Muscle of back (tissue), 11 donors: ENCODE results near the gene HDAC10. TPM values are rescaled to one million over a fixed set of nuclear protein-coding genes. Genes with fewer than 3 reads are reported as not detected.
A peak's percentile ranks its signal among the peaks of the same experiment; 100 is the strongest.
"Not testable (repeated sequence)": the region's sequence is repeated elsewhere in the genome, so short reads cannot be mapped to it uniquely, and the experiment has no call there.

ENCODE experiments used
- DNase-seq, 3 donors: peaks; one replicate each; pipeline versions ENCODE4 v3.0.0 to v3.0.0-alpha.2; 2013
- polyA plus RNA-seq, 10 donors: library from polyadenylated mRNA; unstranded; fragments of 120-200 nt; gene quantifications; one replicate each; pipeline ENCODE4 v1.2.1, GENCODE V29; 2013; ENCODE audit not compliant: insufficient read length in 10 of 10

The HDAC10 gene
- polyA plus RNA-seq, 10 donors, result 9.2 to 23.1 (median 16.1) TPM

- no peak for DNase-seq
These were observed 34.6 kb upstream of the HDAC10 start for GRCh38 chr22:50285568-50286229.

GRCh38 chr22:50284479-50284878 is 33.4 kb upstream of the HDAC10 start:
- DNase-seq, result no peak

DNA sequence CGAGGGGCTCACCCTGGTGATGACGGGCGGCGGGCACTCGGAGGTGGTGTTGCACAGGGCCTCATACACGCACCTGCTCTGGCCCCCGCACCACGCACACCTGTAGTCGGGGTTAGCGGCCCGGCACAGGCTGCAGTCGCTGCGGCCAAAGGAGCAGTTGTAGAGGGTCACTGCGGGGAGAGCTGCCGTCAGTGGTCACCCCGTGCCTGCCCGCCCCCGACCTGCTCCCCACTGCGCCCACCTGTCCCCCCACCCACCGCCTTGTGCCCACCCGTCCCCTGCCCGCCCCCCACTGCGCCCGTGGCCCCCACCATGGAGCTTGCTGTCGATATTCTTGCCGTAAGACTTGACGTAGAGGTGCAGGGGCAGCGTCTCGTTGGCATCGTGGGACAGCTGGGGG is 32.8 kb upstream of the HDAC10 start:
- DNase-seq, result no peak

DNA sequence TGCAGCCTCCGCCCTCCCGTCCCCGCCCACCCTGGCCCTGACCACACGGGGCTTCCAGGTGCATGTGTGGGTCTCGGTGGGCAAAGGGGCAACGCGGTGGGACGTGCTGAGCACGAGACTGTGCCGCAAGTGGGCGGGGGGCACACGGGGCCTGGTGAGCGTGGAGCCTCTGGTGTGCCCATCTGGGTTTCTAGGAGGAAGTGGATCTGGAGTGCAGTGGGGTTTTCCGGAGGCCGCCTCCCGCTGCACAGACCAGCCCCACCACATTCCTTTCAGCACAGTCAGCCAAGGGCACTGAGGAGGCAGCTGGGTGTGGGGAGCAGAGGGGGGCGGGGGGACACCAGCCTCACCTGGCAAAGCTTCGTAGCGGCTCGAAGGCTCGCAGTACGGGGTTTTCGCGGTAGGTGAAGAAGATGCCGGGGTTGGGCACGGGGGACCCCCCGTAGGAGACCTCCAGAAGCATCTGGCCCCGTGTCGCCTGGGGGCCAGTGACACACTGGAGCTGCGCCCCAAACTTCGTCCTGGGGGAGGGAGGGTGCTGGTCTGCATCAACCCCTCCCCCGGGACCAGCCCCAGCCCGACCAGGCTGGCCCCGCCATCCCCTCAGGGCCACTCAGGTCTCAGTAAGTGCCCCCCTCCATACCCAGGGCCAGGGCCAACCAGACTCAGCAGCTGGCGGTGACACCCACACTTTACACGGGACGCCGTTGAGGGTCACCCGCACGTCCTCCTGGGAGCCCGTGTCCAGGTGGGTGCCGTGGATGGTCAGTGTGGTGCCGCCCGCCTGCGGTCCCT is 31.5 kb upstream of the HDAC10 start:
- DNase-seq, result no peak

GRCh38 chr22:50281957-50282356 is 30.9 kb upstream of the HDAC10 start:
- peak in 1 of 3 donors; percentile 50 for DNase-seq

DNA sequence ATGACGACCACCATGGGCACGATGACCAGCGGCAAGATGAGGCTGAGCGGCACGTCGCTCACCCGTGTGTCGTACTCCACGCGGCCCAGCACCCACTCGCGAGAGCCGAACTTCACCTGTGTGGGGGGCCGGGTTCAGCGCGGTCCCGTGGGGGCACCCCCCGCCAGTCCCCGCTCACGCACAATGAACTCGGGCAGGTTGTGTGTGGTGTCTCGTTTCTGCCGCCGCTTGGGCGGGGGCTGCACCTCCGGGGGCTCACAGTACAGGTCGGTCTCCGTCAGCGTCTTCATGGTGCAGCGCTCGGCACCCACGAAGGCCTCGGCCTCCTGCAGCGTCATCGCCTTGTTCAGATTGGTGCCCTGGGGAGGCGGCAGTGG is 30.3 kb upstream of the HDAC10 start:
- no peak for DNase-seq

DNA sequence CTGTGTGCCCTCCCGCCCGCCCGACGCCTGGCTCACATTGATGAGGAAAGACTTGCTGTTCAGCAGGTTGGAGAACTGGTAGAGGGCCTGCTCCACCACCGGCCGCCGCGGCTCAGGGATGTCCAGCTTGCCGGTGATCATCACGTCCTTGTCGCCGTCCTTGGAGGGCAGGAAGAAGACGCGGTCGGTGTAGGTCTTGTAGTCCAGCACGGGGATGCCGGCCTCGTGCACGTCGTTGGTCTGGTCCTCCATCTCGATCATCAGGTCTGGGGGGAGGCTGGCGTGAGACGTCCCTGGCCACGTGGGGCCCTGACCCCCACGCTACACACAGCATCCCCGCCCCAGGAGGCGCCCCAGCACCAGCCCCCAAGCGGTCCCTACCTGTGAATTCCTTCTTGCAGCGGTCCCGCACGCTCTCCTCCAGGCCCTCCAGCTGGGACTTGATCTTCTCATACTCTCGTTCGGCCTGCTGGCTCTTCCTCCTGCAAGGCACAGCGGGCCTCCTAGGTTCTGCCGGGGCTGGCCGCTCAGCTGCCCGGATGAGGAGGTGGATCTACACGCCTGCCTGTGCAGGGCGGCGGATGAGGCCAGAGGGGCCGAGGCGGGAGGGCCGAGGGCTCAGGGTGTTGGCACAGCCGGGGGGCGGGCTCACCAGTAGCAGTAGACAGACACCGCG is 29.8 kb upstream of the HDAC10 start:
- no peak for DNase-seq

DNA sequence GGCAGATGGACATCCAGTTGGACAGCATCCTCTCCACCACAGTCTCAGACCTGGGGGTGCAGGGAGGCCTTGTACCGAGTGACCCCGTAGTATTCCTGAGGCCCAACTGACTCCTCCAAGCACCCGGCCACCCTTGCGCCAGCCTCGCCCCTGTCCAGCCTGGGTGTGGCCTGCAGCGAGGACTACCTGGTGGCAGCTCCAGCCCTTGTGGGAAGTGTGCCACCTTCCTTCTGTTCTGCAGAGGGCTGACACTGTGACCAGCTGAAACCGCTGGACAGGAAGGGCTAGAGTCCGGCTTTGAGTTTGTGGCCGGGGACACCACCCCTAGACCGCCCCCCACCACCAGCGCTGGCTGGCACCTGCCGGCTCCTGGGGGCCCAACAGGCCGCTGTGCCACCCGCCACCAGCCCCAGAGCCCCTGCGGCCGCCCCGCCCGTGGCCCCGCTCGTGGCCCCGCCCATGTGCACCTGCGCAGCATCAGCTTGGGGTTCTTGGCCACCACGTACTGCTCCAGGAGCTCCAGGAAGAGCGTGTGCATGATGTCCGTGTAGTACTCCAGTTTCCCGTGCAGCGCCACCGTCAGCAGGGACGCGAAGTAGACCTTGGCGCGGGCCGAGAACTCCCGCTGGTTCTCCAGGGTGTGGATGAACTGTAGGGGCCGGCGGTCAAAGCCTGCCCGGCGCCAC is 29.1 kb upstream of the HDAC10 start:
- no peak for DNase-seq

DNA sequence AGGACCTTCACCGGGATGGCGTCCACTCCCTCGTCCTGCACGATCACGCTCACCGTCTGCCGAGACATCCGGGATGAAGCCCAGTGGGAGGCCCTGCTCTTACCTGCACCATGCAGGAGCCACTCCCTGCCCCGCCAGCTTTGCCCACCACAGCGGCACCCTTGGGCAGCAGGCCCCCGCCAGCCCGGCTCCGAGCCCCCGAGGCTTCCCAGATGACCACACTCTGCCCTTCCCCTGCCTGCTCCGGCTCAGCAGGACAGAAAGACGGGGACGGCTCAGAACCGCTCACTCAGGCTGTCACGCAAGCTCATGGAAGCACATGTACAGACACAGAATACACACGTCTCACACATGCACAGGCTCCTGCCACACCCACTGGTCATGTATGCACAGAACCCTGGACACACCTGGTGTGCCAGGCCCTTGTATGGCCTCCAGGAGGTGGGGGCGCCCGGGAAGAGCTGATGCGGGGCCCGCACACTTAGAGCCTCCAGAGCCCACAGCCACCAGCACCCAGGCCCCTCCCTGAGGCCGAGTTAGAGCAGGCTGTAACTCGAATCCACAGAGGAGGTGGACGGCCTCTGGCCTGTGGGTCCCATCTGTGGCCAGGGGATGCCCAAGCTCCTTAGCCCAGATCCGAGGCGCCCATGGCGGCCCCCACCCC is 28.0 kb upstream of the HDAC10 start:
- no peak for DNase-seq

GRCh38 chr22:50278461-50278860 is 27.4 kb upstream of the HDAC10 start:
- DNase-seq, result no peak

DNA sequence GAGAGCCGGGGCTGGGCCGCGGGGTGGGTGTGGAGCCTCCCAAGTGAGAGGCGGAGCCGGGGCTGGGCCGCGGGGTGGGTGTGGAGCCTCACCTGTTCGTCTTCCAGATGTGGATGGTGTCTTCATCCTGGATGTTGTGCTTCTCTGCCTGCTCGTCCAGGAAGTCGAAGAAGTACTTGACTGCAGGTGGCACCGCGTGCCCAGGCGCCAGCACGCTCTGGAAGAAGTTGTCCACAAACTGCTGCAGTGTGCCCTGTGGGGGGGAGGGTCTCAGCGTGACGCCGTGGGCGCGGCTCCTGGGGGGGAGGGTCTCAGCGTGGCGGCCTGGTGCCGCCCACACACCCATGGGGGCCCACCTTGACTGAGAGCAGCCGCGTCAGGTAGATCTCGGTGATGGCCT is 26.7 kb upstream of the HDAC10 start:
- DNase-seq, result no peak

- DNase-seq, result peak in 1 of 3 donors; percentile 37
These were observed 25.1 kb upstream of the HDAC10 start for GRCh38 chr22:50276143-50276542.

DNA sequence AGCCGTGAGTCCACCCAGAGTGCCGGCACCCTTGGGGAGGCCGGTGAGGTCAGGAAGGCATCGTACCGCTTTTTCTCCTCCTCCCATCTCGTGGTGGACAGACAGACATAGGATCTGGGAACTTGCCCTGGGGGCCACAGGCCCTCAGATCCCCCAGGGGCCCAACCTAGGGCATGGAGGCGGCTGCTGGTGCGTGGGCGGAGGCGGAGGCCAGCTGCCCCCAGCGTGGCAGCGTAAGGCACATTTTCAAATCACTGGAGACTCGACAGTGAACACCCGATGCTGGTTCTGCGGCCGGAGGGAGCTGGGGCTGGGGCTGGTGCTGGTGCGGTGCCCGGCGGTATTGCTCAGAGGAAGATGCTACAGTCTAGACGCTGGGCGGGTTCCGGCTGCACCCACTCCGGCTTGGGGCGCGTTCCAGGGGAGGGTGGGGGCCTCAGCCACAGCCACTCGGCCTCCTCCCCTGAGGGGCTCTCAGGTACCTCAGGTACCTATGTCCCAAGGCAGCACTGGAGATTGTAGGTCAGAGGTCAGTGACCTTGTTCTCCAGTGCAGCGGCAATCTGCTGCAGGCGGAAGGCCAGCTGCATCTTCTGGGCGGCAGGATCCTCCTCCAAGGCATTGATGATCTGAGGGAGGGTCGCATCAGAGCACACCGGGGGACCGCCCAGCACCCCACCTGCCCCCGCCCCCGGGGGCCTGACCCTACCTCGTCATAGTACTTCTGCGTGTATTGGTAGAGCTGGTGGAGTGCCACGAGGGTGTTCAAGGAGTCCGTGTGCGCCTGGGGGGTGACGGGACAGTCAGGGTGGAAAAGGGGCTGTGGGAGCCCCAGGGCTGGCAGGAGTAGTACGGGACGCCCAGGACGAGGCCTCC is 24.4 kb upstream of the HDAC10 start:
- DNase-seq, result no peak

- no peak for DNase-seq
These were observed 23.7 kb upstream of the HDAC10 start for GRCh38 chr22:50274771-50275170.

GRCh38 chr22:50274311-50274710 is 23.2 kb upstream of the HDAC10 start:
- peak in 1 of 3 donors; percentile 67 for DNase-seq

GRCh38 chr22:50273781-50274180 is 22.7 kb upstream of the HDAC10 start:
- not testable (repeated sequence) for DNase-seq

DNA sequence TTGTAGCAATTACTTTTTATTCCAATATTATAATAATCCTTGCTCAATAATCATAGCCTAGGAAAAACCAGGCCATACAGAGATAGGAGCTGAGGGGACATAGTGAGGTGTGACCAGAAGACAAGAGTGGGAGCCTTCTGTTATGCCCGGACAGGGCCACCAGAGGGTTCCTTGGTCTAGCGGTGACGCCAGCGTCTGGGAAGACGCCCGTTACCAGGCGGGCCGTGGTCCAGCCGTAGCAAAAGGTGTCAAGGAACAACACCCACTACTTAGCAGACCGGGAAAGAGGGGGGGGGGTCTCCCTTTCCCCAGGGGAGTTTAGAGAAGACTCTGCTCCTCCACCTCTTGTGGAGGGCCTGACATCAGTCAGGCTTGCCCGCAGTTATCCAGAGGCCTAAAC is 22.3 kb upstream of the HDAC10 start:
- not testable (repeated sequence) for DNase-seq

DNA sequence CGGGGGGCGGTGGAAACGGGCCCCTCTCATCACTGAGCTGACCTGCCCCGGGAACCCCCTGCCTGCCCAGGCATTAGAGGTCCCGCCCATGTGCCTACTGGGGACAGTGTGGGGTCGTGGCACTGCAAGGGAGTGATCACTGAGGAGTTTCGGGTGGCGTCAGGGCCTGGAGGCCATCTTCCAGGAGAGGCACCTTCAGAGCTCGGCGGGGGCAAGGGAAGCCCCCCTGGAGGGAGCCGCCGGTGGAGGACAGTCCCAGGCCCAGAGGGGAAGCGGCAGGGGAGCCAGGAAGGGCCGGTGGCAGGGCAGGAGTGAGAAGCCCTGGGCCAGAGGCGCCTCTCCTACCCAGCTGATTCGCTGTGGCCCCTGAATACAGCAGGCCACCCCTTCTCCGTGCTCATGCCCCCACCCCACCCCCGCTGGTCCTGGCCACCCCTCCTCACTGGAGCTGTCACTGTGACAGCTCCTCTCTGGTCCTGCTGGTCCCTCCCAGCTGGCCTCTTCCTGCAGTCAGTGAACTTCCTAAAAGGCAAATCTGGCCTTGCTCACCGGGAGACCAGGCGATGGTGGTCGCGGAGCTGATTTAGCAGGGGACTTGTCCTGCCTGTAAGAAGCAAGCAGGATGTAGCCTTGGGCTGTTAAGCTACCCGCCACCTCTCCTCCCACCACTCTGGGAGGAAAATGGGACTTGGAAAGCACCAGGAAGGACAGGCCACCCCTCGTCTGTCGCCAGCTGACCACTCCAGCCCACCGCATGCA is 21.2 kb upstream of the HDAC10 start:
- no peak for DNase-seq

GRCh38 chr22:50271519-50271970 is 20.5 kb upstream of the HDAC10 start:
- DNase-seq, result peak in 1 of 3 donors; percentile 51
